ENCODE measurements around the gene DACT2. TPM values are rescaled to one million over a fixed set of nuclear protein-coding genes. Genes with fewer than 3 reads are reported as not detected.

DACT2 gene
- total RNA-seq, 1 experiment from 2014 or later: not detected

GRCh38 chr6:168263351-168263905 is 56.1 kb downstream of the DACT2 start:
- CTCF ChIA-PET: no interaction called here
- H3K27me3 ChIP-seq (ENCODE audit: insufficient read depth, low read length): peaks cover 6% of the 10 kb centered on the region; the same call in 1 of the 2 replicates
- no peaks in the 10 kb centered on the region for H3K4me1 ChIP-seq (ENCODE audit: control insufficient read depth in 1 of 2, insufficient read depth in 2 of 2, low read length in 2 of 2)
- TF ChIP-seq TCF7L2 (IDR thresholded peaks at IDR 0.05; ENCODE audit: borderline replicate concordance, extremely low read depth, insufficient read depth, insufficient read length) (no peak), ZFX (IDR thresholded peaks at IDR 0.05) (no peak), YY1 (IDR thresholded peaks at IDR 0.05; ENCODE audit: extremely low read depth, insufficient replicate concordance, low read depth, low read length) (no peak), SIN3A (IDR thresholded peaks at IDR 0.05; ENCODE audit: low read depth) (no peak), FOSL1 (IDR thresholded peaks at IDR 0.05; ENCODE audit: low read depth) (no peak), CEBPB (IDR thresholded peaks at IDR 0.05; ENCODE audit: low read depth) (no peak), SRF (IDR thresholded peaks at IDR 0.05; ENCODE audit: low read depth) (no peak), JUND (IDR thresholded peaks at IDR 0.05) (no peak), ELF1 (IDR thresholded peaks at IDR 0.05; ENCODE audit: borderline replicate concordance, low read depth) (no peak), ZNF274 (IDR thresholded peaks at IDR 0.05; ENCODE audit: low read depth, low read length) (no peak)
- TF ChIP-seq, protein P1, sequence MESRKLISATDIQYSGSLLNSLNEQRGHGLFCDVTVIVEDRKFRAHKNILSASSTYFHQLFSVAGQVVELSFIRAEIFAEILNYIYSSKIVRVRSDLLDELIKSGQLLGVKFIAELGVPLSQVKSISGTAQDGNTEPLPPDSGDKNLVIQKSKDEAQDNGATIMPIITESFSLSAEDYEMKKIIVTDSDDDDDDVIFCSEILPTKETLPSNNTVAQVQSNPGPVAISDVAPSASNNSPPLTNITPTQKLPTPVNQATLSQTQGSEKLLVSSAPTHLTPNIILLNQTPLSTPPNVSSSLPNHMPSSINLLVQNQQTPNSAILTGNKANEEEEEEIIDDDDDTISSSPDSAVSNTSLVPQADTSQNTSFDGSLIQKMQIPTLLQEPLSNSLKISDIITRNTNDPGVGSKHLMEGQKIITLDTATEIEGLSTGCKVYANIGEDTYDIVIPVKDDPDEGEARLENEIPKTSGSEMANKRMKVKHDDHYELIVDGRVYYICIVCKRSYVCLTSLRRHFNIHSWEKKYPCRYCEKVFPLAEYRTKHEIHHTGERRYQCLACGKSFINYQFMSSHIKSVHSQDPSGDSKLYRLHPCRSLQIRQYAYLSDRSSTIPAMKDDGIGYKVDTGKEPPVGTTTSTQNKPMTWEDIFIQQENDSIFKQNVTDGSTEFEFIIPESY (IDR thresholded peaks at IDR 0.05; ENCODE audit: extremely low read depth, insufficient replicate concordance, low read length): no peak
- TF ChIP-seq, protein P2, sequence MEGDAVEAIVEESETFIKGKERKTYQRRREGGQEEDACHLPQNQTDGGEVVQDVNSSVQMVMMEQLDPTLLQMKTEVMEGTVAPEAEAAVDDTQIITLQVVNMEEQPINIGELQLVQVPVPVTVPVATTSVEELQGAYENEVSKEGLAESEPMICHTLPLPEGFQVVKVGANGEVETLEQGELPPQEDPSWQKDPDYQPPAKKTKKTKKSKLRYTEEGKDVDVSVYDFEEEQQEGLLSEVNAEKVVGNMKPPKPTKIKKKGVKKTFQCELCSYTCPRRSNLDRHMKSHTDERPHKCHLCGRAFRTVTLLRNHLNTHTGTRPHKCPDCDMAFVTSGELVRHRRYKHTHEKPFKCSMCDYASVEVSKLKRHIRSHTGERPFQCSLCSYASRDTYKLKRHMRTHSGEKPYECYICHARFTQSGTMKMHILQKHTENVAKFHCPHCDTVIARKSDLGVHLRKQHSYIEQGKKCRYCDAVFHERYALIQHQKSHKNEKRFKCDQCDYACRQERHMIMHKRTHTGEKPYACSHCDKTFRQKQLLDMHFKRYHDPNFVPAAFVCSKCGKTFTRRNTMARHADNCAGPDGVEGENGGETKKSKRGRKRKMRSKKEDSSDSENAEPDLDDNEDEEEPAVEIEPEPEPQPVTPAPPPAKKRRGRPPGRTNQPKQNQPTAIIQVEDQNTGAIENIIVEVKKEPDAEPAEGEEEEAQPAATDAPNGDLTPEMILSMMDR (IDR thresholded peaks at IDR 0.05 in 2 of 3, conservative IDR thresholded peaks at IDR 0.05 in 1 of 3; ENCODE audit: borderline replicate concordance in 1 of 3, insufficient read depth in 1 of 3, low read depth in 2 of 3, low read length in 2 of 3): no peak
- H3K9ac ChIP-seq (ENCODE audit: low read length): no peak overlapping the region
- no peaks in the 10 kb centered on the region for H3K79me2 ChIP-seq (ENCODE audit: insufficient read depth, low read length)
- no peak overlapping the region for H3K4me3 ChIP-seq (replicated peaks in 1 of 2; ENCODE audit: low read depth in 1 of 2, low read length in 2 of 2)
- H3K9me3 ChIP-seq (ENCODE audit: control insufficient read depth in 1 of 2, insufficient read depth in 1 of 2, low read depth in 1 of 2, low read length in 2 of 2): no peaks in the 10 kb centered on the region
- no TSS peak for BruUV-seq (replicated peaks)
- H3K4me2 ChIP-seq (ENCODE audit: low read length): no peak overlapping the region
- no peaks in the 10 kb centered on the region for H3K9me2 ChIP-seq (ENCODE audit: insufficient read depth)
- ATAC-seq: no peak
- H4K20me1 ChIP-seq (ENCODE audit: insufficient read depth): no peaks in the 10 kb centered on the region
- no peak overlapping the region for H2AFZ ChIP-seq (ENCODE audit: low read depth, low read length, poor library complexity, severe bottlenecking)
- intact Hi-C loops (cut with micrococcal nuclease): no loop called here
- no peaks in the 10 kb centered on the region for H3K36me3 ChIP-seq (ENCODE audit: control insufficient read depth in 1 of 2, insufficient read depth in 2 of 2, low read length in 2 of 2)
- RAD21 ChIA-PET (ENCODE audit: low non-redundant PET in 1 of 2, low total read pairs in 2 of 2, uncharacterized antibody in 2 of 2, unreplicated experiment in 2 of 2): no interaction called here
- DNase-seq (ENCODE audit: low read depth, low spot score): no peak
- no peak overlapping the region for H3K27ac ChIP-seq (ENCODE audit: low read depth, low read length)
- POLR2A ChIA-PET: no interaction called here

Data from HCT116 (cell line).